GM12892 (cell line): Measurements from ENCODE around the gene PIP5K1C.

Experiments used
- DNase-seq: peaks from one replicate; pipeline ENCODE4 v3.0.0; 2011; ENCODE audit not compliant: insufficient read length
- FAIRE-seq: peaks from 2 replicates; lab custom pipeline; 2011; peaks lifted over from hg19 to GRCh38; lab: Jason Lieb, UNC
- POLR2A ChIP-seq: IDR thresholded peaks from 2 replicates; pipeline ENCODE4 v1.6.1; 2011; ENCODE audit warnings: low read depth, low read length, control low read depth
- POLR2AphosphoS5 ChIP-seq: IDR thresholded peaks from 2 replicates; pipeline ENCODE4 v1.6.1; 2011; ENCODE audit warnings: low read depth, low read length, control low read depth
- TAF1 ChIP-seq: IDR thresholded peaks from 2 replicates; pipeline ENCODE4 v1.6.1; 2011; ENCODE audit warnings: low read depth, mild to moderate bottlenecking, control low read depth, low read length, borderline replicate concordance

The PIP5K1C gene

DNA sequence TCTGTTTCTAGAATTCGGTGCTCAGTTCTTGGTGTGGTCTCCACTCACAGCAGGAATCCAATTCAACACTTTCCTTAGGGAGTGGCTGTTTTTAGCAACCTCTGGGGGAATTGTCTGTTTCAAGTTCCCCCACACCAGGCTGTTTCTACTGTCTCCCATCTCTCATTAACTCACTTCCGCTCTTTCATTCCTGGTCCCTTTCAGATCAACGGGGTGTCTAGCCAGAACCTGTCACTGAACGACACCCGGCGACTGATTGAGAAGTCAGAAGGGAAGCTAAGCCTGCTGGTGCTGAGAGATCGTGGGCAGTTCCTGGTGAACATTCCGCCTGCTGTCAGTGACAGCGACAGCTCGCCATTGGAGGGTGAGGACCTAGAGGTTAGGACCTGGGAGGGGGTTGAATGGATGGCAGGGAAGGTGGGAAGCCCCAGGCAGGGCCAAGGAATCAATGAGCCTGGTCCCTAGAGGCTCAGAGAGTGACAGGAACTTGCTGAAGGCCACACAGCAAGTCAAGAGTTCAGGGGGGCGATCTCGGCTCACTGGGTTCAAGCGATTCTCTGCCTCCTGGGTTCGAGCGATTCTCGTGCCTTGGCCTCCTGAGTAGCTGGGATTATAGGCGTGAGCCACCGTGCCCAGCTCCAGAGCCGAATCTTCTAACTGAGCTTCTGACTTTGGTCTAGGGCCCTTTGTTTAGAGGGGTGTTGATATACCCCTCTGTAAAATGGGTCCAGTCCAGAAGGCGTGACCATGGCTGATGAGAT, 33.5 kb upstream of the PIP5K1C start:
- TF ChIP-seq TAF1, result no peak
- TF ChIP-seq POLR2AphosphoS5, result no peak
- TF ChIP-seq POLR2A, result no peak
- FAIRE-seq (no peak), DNase-seq (no peak)

DNA sequence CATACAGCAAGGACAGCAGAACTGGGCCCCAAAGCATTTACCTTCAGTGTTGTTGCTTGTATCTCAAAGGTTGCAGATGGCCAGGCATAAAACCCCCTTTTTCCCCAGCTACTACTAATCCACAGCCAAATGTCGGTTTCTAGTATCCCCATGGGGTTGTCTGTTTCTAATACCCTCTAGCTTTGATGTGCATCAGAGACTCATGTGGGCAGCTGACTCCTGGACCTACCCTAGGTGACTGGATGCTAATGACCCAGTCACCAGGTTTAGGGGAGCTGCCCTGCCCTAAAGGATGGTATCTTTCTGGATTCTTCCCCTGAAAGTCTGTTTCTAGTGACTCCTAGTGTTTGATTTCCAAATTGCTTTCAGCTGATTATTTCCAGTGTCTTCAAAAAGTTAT, 31.8 kb upstream of the PIP5K1C start:
- FAIRE-seq (no peak), DNase-seq (no peak)
- TF ChIP-seq TAF1 (no peak), POLR2A (no peak), POLR2AphosphoS5 (no peak)

GRCh38 chr19:3730457-3730958, 30.2 kb upstream of the PIP5K1C start:
- TF ChIP-seq POLR2A (no peak), TAF1 (no peak), POLR2AphosphoS5 (no peak)
- FAIRE-seq, result no peak
- no peak for DNase-seq

GRCh38 chr19:3725640-3726310, 25.5 kb upstream of the PIP5K1C start:
- no peak for TF ChIP-seq POLR2A
- TF ChIP-seq TAF1, result no peak
- no peak for TF ChIP-seq POLR2AphosphoS5
- DNase-seq, result no peak
- no peak for FAIRE-seq

DNA sequence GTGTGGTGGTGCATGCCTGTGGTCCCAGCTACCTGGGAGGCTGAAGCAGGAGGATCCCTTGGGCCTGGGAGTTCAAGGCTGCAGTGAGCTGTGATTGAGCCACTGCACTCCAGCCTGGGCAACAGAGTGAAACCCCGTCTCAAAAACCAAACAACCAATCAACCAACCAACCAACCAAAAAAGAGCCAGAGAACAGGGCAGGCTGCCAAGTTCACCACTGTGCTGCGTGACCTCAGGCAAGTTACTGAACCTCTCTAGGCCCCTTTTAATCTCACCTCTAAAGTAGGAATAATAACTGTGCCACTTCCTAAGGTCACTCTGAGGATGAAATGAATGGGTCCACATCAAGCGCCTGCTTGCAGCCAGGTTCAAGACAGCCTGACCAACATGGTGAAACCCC, 24.9 kb upstream of the PIP5K1C start:
- no peak for DNase-seq
- FAIRE-seq, result no peak
- no peak for TF ChIP-seq TAF1
- TF ChIP-seq POLR2AphosphoS5, result no peak
- no peak for TF ChIP-seq POLR2A

DNA sequence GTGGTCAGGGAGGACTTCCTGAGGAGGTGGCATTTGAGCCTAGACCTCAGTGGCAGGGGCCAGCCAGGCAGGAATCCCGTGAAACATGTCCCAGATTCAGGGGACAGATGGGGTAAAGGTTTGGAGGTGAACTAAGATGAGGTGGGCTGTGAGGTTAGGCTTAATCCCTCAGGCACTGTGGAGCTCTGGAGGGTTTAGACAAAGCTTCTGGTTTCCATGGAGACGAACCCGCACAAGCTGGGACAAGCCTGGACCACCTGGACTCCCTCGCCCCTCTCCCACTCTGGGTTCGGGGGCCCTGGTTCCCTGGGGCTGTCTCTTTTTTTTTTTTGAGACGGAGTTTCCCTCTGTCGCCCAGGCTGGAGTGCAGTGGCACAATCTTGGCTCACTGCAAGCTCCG, 23.6 kb upstream of the PIP5K1C start:
- no peak for FAIRE-seq
- TF ChIP-seq POLR2A, result no peak
- TF ChIP-seq POLR2AphosphoS5, result no peak
- TF ChIP-seq TAF1, result no peak
- DNase-seq, result no peak

GRCh38 chr19:3723110-3723488, 22.8 kb upstream of the PIP5K1C start:
- DNase-seq (no peak), FAIRE-seq (no peak)
- no peak for TF ChIP-seq POLR2A
- no peak for TF ChIP-seq TAF1
- no peak for TF ChIP-seq POLR2AphosphoS5

- DNase-seq (no peak), FAIRE-seq (no peak)
- no peak for TF ChIP-seq POLR2A
- no peak for TF ChIP-seq POLR2AphosphoS5
- no peak for TF ChIP-seq TAF1
Measured at GRCh38 chr19:3722443-3723109, 22.3 kb upstream of the PIP5K1C start.

- no peak for TF ChIP-seq POLR2AphosphoS5
- no peak for TF ChIP-seq POLR2A
- TF ChIP-seq TAF1, result no peak
- no peak for FAIRE-seq
- no peak for DNase-seq
Measured at GRCh38 chr19:3721887-3722442, 21.7 kb upstream of the PIP5K1C start.

DNA sequence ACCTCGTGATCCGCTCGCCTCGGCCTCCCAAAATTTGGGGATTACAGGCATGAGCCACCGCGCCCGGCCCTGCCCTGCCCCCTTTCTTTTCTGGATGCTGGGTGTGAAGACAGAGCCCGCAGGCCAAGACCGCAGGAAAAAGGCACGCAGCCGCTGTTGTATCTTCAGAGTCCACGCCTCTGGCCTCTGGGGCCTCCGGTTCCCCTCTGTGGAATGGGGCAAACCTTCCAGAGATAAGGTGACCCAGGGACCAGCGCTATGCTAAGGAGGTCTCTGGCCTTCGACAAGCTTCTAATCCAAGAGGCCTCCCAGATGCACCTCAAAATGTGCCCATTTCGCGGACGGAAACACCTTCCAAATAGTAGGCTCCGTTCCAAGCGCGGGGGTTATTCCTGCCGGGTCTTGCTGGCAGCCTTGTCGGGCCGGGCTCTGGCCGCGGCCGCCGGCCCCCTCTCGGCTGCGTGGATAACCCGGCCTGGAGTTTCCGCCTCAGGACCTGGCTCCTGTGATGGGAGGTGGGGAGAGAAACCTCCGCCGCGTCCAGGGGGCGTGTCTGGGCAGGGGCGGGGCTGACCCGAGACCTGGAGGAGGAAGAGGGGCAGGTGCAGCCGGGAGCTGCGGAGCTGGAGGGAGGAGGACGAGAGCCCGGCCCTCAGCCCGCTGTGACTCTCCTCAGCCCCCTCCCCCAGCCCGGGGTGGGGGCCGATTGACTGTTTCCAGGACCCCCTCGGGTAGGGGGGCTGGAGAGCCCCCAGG, 21.0 kb upstream of the PIP5K1C start:
- no peak for FAIRE-seq
- TF ChIP-seq TAF1 (no peak), POLR2A (no peak), POLR2AphosphoS5 (no peak)

GRCh38 chr19:3720349-3720917, 20.2 kb upstream of the PIP5K1C start:
- no peak for TF ChIP-seq POLR2AphosphoS5
- TF ChIP-seq TAF1, result no peak
- TF ChIP-seq POLR2A, result no peak
- DNase-seq (no peak), FAIRE-seq (no peak)

More for the DNA sequence above, 21.0 kb upstream of the PIP5K1C start:
- DNase-seq, result peak; percentile 92

GRCh38 chr19:3719868-3720267, 19.6 kb upstream of the PIP5K1C start:
- FAIRE-seq (no peak), DNase-seq (no peak)
- TF ChIP-seq TAF1 (no peak), POLR2AphosphoS5 (no peak), POLR2A (no peak)
